Neural crest cell (in vitro differentiated cells): ENCODE results near the gene KIAA1217. TPM values are rescaled to one million over a fixed set of nuclear protein-coding genes. Genes with fewer than 3 reads are reported as not detected.

Experiments
- DNase-seq: peaks from one replicate; pipeline ENCODE4 v3.0.0; 2021; ENCODE audit warnings: low read depth, mixed read lengths, low spot score
- H3K27ac Mint-ChIP-seq: one replicate; pipeline ENCODE4 v1.8.0; 2021; ENCODE audit warnings: mild to moderate bottlenecking, mixed read lengths; ENCODE audit not compliant: unreplicated experiment
- H3K27me3 Mint-ChIP-seq: 2 replicates; pipeline ENCODE4 v1.8.0; 2021; ENCODE audit warnings: low read depth, mild to moderate bottlenecking, mixed read lengths
- H3K36me3 Mint-ChIP-seq: 2 replicates; pipeline ENCODE4 v1.8.0; 2021; ENCODE audit warnings: low read depth, mild to moderate bottlenecking, mixed read lengths
- H3K4me1 Mint-ChIP-seq: 2 replicates; pipeline ENCODE4 v1.8.0; 2021; ENCODE audit warnings: mixed read lengths
- H3K4me3 Mint-ChIP-seq: one replicate; pipeline ENCODE4 v1.8.0; 2021; ENCODE audit warnings: mild to moderate bottlenecking, mixed read lengths
- H3K9me3 Mint-ChIP-seq: 2 replicates; pipeline ENCODE4 v1.8.0; 2021; ENCODE audit warnings: mixed read lengths
- CTCF ChIP-seq: fragments of 200-600 bp; sonication (generic); conservative IDR thresholded peaks from 2 replicates; pipeline ENCODE4 v1.5.0; 2021; ENCODE audit warnings: antibody characterized with exemption, mild to moderate bottlenecking
- total RNA-seq: library from RNA; stranded (reverse); gene quantifications from 2 replicates; pipeline ENCODE4 v1.2.1, GENCODE V29; 2021

The KIAA1217 gene
- total RNA-seq, 1 donor from 2014 or later = 10.5 TPM

DNA sequence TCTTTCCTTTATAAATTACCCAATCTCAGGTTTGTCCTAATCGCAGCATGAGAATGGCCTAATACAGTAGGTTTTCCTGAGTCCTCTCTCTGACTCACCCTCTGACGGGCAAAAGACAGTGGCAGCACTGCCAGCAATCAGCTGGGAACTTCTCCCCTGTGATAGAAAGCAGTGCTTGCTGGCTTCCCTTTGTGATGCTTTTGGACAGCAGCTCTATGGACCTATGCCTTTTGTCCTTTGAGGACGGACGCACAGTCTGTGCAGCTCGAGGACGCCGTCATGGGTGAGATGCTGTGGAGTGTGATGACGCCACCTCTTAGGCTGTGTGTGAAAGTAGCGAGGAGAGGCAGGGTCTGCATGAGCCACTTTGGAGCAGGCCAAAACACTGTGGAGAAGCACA lies 68.8 kb downstream of the KIAA1217 start:
- H3K27ac Mint-ChIP-seq = no peak overlapping the region
- no peak for DNase-seq
- no peak overlapping the region for H3K4me3 Mint-ChIP-seq
- no peak for TF ChIP-seq CTCF
- no peaks in the 10 kb centered on the region for H3K27me3 Mint-ChIP-seq
- H3K4me1 Mint-ChIP-seq = no peaks in the 10 kb centered on the region
- H3K36me3 Mint-ChIP-seq = peaks cover 14% of the 10 kb centered on the region
- peaks cover 4% of the 10 kb centered on the region for H3K9me3 Mint-ChIP-seq

GRCh38 chr10:24278176-24278889 lies 69.4 kb downstream of the KIAA1217 start:
- Mint-ChIP-seq H3K9me3 (peaks cover 4% of the 10 kb centered on the region), H3K27ac (no peak overlapping the region), H3K27me3 (no peaks in the 10 kb centered on the region), H3K4me1 (no peaks in the 10 kb centered on the region), H3K4me3 (no peak overlapping the region), H3K36me3 (peaks cover 14% of the 10 kb centered on the region)
- no peak for DNase-seq
- no peak for TF ChIP-seq CTCF

GRCh38 chr10:24279166-24279565 lies 70.2 kb downstream of the KIAA1217 start:
- H3K27ac Mint-ChIP-seq = no peak overlapping the region
- no peak for DNase-seq
- H3K4me3 Mint-ChIP-seq = no peak overlapping the region
- peaks cover 14% of the 10 kb centered on the region for H3K36me3 Mint-ChIP-seq
- no peaks in the 10 kb centered on the region for H3K4me1 Mint-ChIP-seq
- no peaks in the 10 kb centered on the region for H3K27me3 Mint-ChIP-seq
- H3K9me3 Mint-ChIP-seq = peaks cover 4% of the 10 kb centered on the region
- no peak for TF ChIP-seq CTCF

DNA sequence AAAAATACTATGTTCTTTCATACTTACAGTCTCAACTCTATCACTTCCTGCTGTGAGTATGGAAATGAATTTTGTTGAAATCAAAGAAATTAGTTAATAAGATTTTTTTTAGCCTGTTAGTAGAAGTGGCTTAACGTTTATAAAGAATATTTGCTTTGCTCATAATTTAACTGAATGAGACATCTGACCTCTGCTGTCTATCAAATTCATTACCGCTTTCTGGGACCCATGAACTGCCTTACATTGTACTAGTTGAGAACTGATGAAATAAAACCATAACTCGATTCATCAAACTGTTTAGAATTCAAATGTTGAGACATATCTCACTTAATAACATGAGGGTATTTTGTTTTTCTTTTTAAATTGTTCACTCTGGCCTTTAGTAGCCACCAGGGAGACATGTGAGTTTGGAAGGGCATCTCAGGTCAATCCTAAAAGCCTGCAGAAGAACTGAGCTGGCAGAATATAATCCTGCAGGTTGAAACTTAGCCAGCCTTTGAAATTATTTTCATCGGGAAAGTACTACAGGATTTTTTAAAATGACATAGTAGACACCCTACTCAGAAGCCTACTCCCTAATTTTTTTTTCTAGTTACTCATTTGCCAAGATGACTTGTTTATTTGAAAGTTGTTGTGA lies 78.7 kb downstream of the KIAA1217 start:
- Mint-ChIP-seq H3K9me3 (peaks cover 14% of the 10 kb centered on the region), H3K27me3 (no peaks in the 10 kb centered on the region), H3K27ac (no peak overlapping the region), H3K36me3 (peaks cover 23% of the 10 kb centered on the region), H3K4me3 (no peak overlapping the region), H3K4me1 (no peaks in the 10 kb centered on the region)
- TF ChIP-seq CTCF = no peak
- no peak for DNase-seq

DNA sequence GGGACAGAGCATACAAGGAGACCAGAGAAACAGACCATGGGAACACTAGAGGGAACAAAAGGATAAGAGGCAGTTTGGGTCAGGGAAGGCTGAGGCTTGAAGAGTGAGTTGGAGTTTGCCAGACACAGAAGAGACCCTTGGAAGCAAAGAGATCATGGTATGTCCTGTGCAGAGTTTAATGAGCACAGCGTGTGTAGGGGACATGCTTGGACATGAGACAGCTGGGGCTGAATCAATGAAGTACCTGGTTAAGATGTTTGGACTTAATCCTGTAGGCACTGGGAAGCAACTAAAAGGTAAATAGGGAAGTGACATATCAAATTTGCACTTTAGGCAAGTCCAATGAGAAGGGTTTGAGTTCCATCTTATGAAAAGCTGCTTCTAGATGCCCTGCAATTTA lies 79.6 kb downstream of the KIAA1217 start:
- H3K36me3 Mint-ChIP-seq = peaks cover 23% of the 10 kb centered on the region
- no peak for TF ChIP-seq CTCF
- no peak overlapping the region for H3K27ac Mint-ChIP-seq

More for the DNA sequence above, 79.6 kb downstream of the KIAA1217 start:
- Mint-ChIP-seq H3K27me3 (no peaks in the 10 kb centered on the region), H3K4me3 (no peak overlapping the region), H3K4me1 (no peaks in the 10 kb centered on the region), H3K9me3 (peaks cover 14% of the 10 kb centered on the region)
- no peak for DNase-seq
